Small intestine (tissue), 7 donors: ENCODE results near the gene TNPO2. TPM values are rescaled to one million over a fixed set of nuclear protein-coding genes. Genes with fewer than 3 reads are reported as not detected.

ENCODE experiments used
- DNase-seq, 2 donors: peaks; one replicate each; pipeline versions ENCODE4 v3.0.0 to v3.0.0-alpha.2; 2013
- FAIRE-seq: peaks from 2 replicates; lab custom pipeline; 2012; peaks lifted over from hg19 to GRCh38; lab: Jason Lieb, UNC
- H3K27ac ChIP-seq, 3 donors: one replicate each; pipeline ENCODE4 v1.5.1; 2013; ENCODE audit warnings: low read length in 2 of 3, mild to moderate bottlenecking in 2 of 3, control low read depth in 1 of 3, inconsistent platforms in 1 of 3, low read depth in 1 of 3, moderate library complexity in 1 of 3
- H3K27me3 ChIP-seq, 3 donors: one replicate each; pipeline ENCODE4 v1.6.1; 2013; ENCODE audit warnings: low read length in 3 of 3, inconsistent platforms in 1 of 3; ENCODE audit not compliant: control insufficient read depth in 3 of 3, insufficient read depth in 3 of 3
- H3K36me3 ChIP-seq, 3 donors: one replicate each; pipeline ENCODE4 v1.6.1; 2013; ENCODE audit warnings: low read length in 3 of 3, inconsistent platforms in 1 of 3, low read depth in 1 of 3, mild to moderate bottlenecking in 1 of 3, moderate library complexity in 1 of 3; ENCODE audit not compliant: control insufficient read depth in 3 of 3, insufficient read depth in 2 of 3
- H3K4me1 ChIP-seq, 3 donors: one replicate each; pipeline ENCODE4 v1.6.1; 2013; ENCODE audit warnings: low read length in 2 of 3, inconsistent platforms in 1 of 3, low read depth in 1 of 3, mild to moderate bottlenecking in 1 of 3, moderate library complexity in 1 of 3; ENCODE audit not compliant: control insufficient read depth in 3 of 3, insufficient read depth in 2 of 3
- H3K4me3 ChIP-seq, 3 donors: one replicate each; pipeline ENCODE4 v1.5.1; 2013; ENCODE audit warnings: low read length in 3 of 3, control low read depth in 1 of 3, inconsistent platforms in 1 of 3, low read depth in 1 of 3, mild to moderate bottlenecking in 1 of 3, moderate library complexity in 1 of 3
- H3K9me3 ChIP-seq, 2 donors: one replicate each; pipeline ENCODE4 v1.6.1; 2013; ENCODE audit warnings: low read depth in 1 of 2, low read length in 1 of 2; ENCODE audit not compliant: control insufficient read depth in 2 of 2, insufficient read depth in 1 of 2
- WGBS, 3 donors: extraction: QIAGEN DNeasy Blood & Tissue Kit; methylation state at CpG; one replicate each; pipeline ENCODE4 v1.1.7; 2013; 5-methylcytosine and 5-hydroxymethylcytosine counted together
- polyA plus RNA-seq, 4 donors: library from polyadenylated mRNA; stranded (reverse) in 3 of 4; unstranded in 1 of 4; fragments of 200-250 nt in 3 of 4; fragments of 120-200 nt in 1 of 4; gene quantifications; one replicate each; pipeline versions ENCODE4 v1.2.1 to v1.2.3, GENCODE V29; 2013
- donor health status: healthy with polysubstance abuse.
- donor health status: control.
- donor health status: control.
- donor health status: Bipolar disorder and iron deficiency.
- donor health status: healthy.

Gene TNPO2
- polyA plus RNA-seq, 4 donors, result 9.8 to 41.3 (median 19.7) TPM

DNA sequence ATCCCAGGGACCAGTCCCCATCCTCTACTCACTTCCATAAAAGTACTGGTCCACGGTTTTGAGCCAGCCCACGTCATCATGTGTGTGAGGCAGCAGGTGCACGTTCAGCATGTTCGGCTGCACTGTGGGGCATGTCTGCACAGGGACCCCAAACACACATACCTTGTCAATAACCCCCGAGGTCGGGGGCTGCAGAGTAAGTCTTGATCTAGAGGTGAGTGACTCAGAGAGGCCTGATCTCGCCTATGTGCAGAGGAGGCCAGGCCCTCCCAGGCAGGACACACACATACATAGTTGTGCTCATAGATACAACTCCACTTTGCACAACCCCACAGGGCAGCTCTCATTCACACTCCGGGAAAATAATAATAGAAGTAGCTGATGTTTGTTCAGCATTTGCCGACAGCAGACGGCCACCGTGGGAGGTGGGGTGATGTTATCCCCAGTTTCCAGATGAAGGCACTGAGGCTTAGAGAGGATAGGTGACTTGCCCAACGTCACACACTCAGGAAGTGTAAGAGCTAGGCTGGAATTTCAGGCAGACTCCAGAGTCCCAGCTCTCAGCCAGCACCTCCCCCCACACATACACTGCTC, 58.0 kb downstream of the TNPO2 start:
- H3K9me3 ChIP-seq, result no peaks in the 10 kb centered on the region
- DNase-seq (no peak), FAIRE-seq (no peak)
- no peaks in the 10 kb centered on the region for H3K27me3 ChIP-seq
- H3K36me3 ChIP-seq, result peaks cover 2 to 66% (median 7%) of the 10 kb centered on the region in 3 donors
- peak overlapping the region; percentile 77 to 83 (median 82) for H3K4me3 ChIP-seq
- 44 to 48% (median 47%) methylated on average over 12 of the region's 12 CpGs for WGBS, 3 donors
- peaks cover 10 to 22% (median 12%) of the 10 kb centered on the region in 3 donors for H3K4me1 ChIP-seq
- H3K27ac ChIP-seq, result peak overlapping the region in 1 of 3 donors; percentile 66

DNA sequence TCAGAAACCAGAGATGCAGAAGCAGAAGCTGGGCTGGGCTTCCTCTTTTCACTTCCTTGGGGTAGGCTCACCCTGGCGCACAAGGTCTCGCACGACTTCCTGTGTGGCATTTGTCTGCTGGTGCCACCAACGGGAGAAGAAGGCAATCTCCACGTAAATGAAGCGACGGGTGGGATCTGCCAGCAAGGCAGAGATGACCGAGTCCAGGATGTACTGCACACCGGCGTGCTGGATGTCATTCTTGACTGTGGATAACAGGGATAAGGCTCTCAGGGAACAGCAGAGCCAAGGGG, 58.5 kb downstream of the TNPO2 start:
- Histone ChIP-seq H3K36me3 (peaks cover 2 to 64% (median 7%) of the 10 kb centered on the region in 3 donors), H3K4me1 (peaks cover 9 to 17% (median 12%) of the 10 kb centered on the region in 3 donors), H3K27me3 (no peaks in the 10 kb centered on the region), H3K9me3 (no peaks in the 10 kb centered on the region), H3K4me3 (no peak overlapping the region), H3K27ac (peak overlapping the region in 1 of 3 donors; percentile 66)
- DNase-seq, result no peak
- 69 to 93% (median 81%) methylated on average over 10 of the region's 10 CpGs for WGBS, 3 donors
- FAIRE-seq, result no peak

- Histone ChIP-seq H3K4me3 (no peak overlapping the region), H3K9me3 (no peaks in the 10 kb centered on the region), H3K27me3 (no peaks in the 10 kb centered on the region), H3K27ac (peak overlapping the region in 1 of 3 donors; percentile 66), H3K4me1 (peaks cover 7 to 16% (median 12%) of the 10 kb centered on the region in 3 donors), H3K36me3 (peaks cover 2 to 68% (median 7%) of the 10 kb centered on the region in 3 donors)
- DNase-seq, result no peak
- 84 to 87% (median 84%) methylated on average over 29 of the region's 29 CpGs for WGBS, 3 donors
- FAIRE-seq, result no peak
Measured at GRCh38 chr19:12664406-12665280, 59.1 kb downstream of the TNPO2 start.

DNA sequence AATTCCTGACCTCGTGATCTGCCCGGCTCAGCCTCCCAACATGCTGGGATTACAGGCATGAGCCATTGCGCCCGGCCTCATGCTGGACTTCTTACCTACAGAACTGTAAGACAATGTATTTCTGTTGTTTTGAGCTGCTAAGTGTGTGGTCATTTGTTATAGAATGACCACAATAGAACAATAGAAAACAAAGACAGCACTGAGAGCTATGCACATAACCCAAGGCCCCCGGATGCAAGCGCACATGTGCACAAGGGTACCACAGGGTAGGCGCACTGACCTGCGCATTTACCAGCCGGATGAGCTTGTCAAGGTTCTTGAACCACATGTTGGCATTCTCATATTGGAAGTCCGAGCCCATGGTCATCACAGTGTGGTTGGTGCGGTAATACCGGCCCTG, 62.8 kb downstream of the TNPO2 start:
- peaks cover 0 to 3% (median 2%) of the 10 kb centered on the region in 3 donors for H3K4me1 ChIP-seq
- FAIRE-seq (no peak), DNase-seq (no peak)
- H3K27ac ChIP-seq, result no peak overlapping the region
- no peaks in the 10 kb centered on the region for H3K27me3 ChIP-seq
- H3K36me3 ChIP-seq, result peaks cover 7 to 78% (median 8%) of the 10 kb centered on the region in 3 donors
- WGBS, 3 donors, result 94 to 96% (median 95%) methylated on average over 12 of the region's 12 CpGs
- no peaks in the 10 kb centered on the region for H3K9me3 ChIP-seq
- H3K4me3 ChIP-seq, result no peak overlapping the region

- DNase-seq (no peak), FAIRE-seq (no peak)
- Histone ChIP-seq H3K36me3 (peaks cover 4 to 73% (median 11%) of the 10 kb centered on the region in 3 donors), H3K27ac (no peak overlapping the region), H3K9me3 (no peaks in the 10 kb centered on the region), H3K4me1 (no peaks in the 10 kb centered on the region), H3K27me3 (no peaks in the 10 kb centered on the region), H3K4me3 (no peak overlapping the region)
- 96 to 99% (median 96%) methylated on average over 20 to 22 of the region's 22 CpGs for WGBS, 3 donors
Measured at GRCh38 chr19:12657966-12658365, 65.8 kb downstream of the TNPO2 start.

DNA sequence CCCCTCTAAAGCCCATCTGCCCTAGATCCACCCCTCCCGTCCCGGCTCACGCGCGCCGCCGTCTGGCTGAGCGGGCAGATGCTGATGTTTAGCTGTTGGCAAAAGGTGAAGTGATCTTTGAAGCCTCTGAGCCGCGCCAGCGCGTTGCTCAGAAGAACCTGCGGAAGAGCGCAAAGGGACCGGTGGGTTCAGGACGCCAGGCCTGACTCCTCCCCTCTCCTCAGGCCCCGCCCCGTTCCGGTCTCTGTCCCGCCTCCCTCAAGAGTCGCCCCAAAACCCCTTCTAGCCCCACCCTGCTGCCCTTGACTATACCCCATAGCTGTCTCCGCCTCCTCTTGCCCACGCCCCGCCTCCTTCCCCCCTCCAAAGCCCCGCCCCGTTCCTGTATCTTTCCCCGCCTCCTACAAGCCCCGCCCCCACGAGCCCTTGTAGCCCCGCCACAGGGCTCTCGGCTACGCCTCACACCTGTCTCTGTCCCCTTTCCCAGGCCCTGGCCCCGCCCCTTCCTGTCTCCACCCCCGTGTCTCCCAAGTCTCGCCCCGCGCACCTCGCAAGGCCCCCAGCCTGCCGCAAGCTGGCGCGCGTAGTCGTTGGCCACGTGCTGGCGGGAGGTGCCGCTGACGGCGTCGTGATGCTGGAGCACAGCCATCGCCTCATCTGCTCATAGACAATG, 66.7 kb downstream of the TNPO2 start:
- FAIRE-seq (no peak), DNase-seq (no peak)
- Histone ChIP-seq H3K4me3 (no peak overlapping the region), H3K27me3 (no peaks in the 10 kb centered on the region), H3K9me3 (no peaks in the 10 kb centered on the region), H3K36me3 (peaks cover 4 to 69% (median 10%) of the 10 kb centered on the region in 3 donors), H3K4me1 (no peaks in the 10 kb centered on the region), H3K27ac (no peak overlapping the region)
- WGBS, 3 donors, result 76 to 90% (median 86%) methylated on average over 47 to 50 of the region's 50 CpGs

DNA sequence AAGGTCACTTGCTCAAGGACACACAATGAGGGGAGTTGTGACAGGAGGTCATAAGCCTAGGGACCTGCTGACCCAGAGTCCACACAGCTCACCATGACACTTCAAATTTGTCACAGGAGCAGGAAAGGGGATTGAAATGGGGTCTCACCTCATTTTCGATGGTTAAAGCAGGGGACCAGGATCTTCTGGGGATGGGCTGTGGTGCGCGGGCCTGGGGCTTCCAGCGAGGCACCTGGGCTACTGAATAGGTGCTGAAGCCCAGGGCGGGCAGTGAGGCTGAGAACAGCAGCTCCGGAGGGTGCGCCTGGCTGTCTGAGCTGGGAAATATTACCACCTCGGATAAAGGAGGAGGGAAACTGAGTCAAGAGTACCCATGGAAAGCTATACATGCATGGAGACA, 68.2 kb downstream of the TNPO2 start:
- no peak overlapping the region for H3K27ac ChIP-seq
- peaks cover 0 to 63% (median 9%) of the 10 kb centered on the region in 3 donors for H3K36me3 ChIP-seq
- H3K4me1 ChIP-seq, result no peaks in the 10 kb centered on the region
- no peak overlapping the region for H3K4me3 ChIP-seq
- H3K27me3 ChIP-seq, result no peaks in the 10 kb centered on the region
- WGBS, 3 donors, result 94 to 96% (median 96%) methylated on average over 8 of the region's 8 CpGs
- no peaks in the 10 kb centered on the region for H3K9me3 ChIP-seq
- FAIRE-seq (no peak), DNase-seq (no peak)

GRCh38 chr19:12652219-12652618, 71.5 kb downstream of the TNPO2 start:
- Histone ChIP-seq H3K27ac (no peak overlapping the region), H3K4me3 (no peak overlapping the region), H3K27me3 (no peaks in the 10 kb centered on the region), H3K4me1 (peaks cover 0 to 4% (median 0%) of the 10 kb centered on the region in 3 donors), H3K36me3 (peaks cover 0 to 43% (median 3%) of the 10 kb centered on the region in 3 donors), H3K9me3 (no peaks in the 10 kb centered on the region)
- WGBS, 3 donors, result 90 to 95% (median 93%) methylated on average over 6 of the region's 6 CpGs
- no peak for DNase-seq
- FAIRE-seq, result no peak
